Measurements from ENCODE around the gene STIM1.

- TF ChIP-seq, protein P1, sequence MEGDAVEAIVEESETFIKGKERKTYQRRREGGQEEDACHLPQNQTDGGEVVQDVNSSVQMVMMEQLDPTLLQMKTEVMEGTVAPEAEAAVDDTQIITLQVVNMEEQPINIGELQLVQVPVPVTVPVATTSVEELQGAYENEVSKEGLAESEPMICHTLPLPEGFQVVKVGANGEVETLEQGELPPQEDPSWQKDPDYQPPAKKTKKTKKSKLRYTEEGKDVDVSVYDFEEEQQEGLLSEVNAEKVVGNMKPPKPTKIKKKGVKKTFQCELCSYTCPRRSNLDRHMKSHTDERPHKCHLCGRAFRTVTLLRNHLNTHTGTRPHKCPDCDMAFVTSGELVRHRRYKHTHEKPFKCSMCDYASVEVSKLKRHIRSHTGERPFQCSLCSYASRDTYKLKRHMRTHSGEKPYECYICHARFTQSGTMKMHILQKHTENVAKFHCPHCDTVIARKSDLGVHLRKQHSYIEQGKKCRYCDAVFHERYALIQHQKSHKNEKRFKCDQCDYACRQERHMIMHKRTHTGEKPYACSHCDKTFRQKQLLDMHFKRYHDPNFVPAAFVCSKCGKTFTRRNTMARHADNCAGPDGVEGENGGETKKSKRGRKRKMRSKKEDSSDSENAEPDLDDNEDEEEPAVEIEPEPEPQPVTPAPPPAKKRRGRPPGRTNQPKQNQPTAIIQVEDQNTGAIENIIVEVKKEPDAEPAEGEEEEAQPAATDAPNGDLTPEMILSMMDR (IDR thresholded peaks at IDR 0.05) = no peak
- TF ChIP-seq POLR2A (IDR thresholded peaks at IDR 0.05) = no peak
These were observed 127.6 kb downstream of the STIM1 start for GRCh38 chr11:3983101-3983500.
